GM10266 (cell line): ENCODE measurements around the gene STK35.

ENCODE experiments used
- DNase-seq: peaks from one replicate; pipeline ENCODE4 v3.0.0; 2012; ENCODE audit errors: extremely low spot score
- CTCF ChIP-seq: IDR thresholded peaks from 2 replicates; pipeline ENCODE4 v1.5.1; 2012; ENCODE audit warnings: mild to moderate bottlenecking, low read depth; ENCODE audit not compliant: control insufficient read depth, insufficient read depth; ENCODE audit errors: missing control alignments

Gene STK35

GRCh38 chr20:2114990-2115681, 13.5 kb downstream of the STK35 start:
- no peak for DNase-seq
- TF ChIP-seq CTCF = no peak

GRCh38 chr20:2116170-2116940, 14.7 kb downstream of the STK35 start:
- DNase-seq = no peak
- no peak for TF ChIP-seq CTCF

GRCh38 chr20:2118783-2119182, 17.2 kb downstream of the STK35 start:
- no peak for DNase-seq
- no peak for TF ChIP-seq CTCF

GRCh38 chr20:2122936-2123335, 21.3 kb downstream of the STK35 start:
- no peak for TF ChIP-seq CTCF
- DNase-seq = no peak

- TF ChIP-seq CTCF = no peak
These were observed 22.1 kb downstream of the STK35 start for GRCh38 chr20:2123720-2124119.

GRCh38 chr20:2124564-2125213, 23.1 kb downstream of the STK35 start:
- no peak for DNase-seq
- no peak for TF ChIP-seq CTCF

More at GRCh38 chr20:2123720-2124119, 22.1 kb downstream of the STK35 start:
- no peak for DNase-seq

- DNase-seq = no peak
- no peak for TF ChIP-seq CTCF
These were observed 24.0 kb downstream of the STK35 start for GRCh38 chr20:2125474-2126112.
